HG03139 (cell line): Measurements from ENCODE around the gene DTL.

Source experiments
- ATAC-seq: cut with Tn5 transposase; IDR thresholded peaks from one replicate; pipeline ENCODE4 v1.9.1; 2021; ENCODE audit not compliant: unreplicated experiment

The DTL gene

DNA sequence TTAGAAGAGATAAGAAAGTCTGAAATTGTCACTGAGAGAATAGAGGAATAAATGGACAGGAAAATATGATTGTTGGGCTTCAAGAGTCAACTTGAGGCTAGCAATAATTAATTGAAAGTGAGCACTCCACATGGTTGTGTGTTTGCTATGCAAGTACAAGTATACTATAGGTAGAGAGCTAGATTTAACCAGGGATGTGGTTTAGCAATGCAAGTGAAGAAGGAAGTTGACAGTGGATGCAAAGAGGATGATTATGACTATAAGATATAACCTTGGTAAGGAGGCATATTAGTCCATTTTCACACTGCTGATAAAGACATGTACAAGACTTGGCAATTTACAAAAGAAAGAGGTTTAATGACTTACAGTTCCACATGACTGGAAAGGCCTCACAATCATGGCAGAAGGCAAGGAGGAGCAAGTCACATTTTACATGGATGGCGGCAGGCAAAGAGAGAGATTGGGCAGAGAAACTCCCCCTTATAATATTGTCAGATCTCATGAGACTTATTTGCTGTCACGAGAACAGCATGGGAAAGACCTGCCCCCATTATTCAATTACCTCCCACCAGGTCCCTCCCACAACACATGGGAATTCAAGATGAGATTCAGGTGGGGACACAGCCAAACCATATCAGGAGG, 47.3 kb downstream of the DTL start:
- no peak for ATAC-seq

DNA sequence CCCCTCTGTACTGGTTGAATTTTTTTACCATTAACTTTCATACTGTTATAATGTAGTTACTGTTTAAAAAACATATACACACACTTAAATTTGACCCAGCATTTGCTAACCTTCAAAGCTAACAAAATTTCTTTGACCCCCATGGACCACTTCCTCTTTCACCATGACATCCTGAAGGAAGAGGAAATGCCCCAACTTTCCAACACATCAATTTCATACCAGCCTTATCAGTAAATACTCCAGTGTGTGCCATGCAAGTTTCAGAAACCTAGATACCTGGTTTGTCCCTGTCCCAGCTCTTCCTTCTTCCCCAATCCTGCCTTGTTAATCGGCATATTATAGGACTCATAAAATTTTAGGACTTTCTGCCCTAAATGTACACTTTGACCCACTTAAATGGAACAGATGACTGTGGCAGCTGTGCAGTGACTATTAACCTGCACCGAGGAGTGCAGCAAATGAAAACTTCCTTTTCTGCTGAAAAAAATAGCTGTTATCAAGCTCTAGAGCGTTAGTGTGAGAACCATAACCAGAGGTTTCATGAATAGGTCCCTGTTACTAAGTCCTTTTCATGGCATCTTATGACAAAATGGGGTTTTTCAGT, 54.1 kb downstream of the DTL start:
- no peak for ATAC-seq

DNA sequence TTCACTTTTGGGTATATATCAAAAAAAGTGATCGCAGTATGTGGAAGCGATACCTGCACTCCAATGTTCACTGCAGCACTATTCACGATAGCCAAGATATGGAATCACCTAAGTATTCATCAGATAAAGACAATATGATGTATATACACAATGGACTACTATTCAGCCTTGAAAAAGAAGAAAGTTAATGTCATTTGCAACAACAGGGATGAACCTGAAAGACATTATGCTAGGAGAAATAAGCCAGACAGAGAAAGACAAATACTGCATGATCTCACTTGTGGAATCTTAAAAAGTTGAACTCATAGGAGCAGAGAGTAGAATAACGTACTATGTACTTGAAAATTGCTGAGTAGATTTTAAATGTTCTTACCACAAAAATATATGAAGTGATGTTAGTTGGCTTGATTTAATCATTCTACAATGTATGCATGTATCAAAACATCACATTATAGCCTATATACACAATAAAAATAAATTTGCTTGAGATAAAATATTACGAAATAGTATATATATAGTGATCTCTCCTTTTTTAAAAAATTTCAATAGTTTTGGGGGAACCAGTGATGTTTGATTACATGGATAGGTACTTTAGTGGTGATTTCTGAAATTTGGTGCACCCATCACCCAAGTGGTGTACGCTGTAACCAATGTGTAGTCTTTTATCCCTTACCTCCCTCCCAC, 56.0 kb downstream of the DTL start:
- no peak for ATAC-seq

DNA sequence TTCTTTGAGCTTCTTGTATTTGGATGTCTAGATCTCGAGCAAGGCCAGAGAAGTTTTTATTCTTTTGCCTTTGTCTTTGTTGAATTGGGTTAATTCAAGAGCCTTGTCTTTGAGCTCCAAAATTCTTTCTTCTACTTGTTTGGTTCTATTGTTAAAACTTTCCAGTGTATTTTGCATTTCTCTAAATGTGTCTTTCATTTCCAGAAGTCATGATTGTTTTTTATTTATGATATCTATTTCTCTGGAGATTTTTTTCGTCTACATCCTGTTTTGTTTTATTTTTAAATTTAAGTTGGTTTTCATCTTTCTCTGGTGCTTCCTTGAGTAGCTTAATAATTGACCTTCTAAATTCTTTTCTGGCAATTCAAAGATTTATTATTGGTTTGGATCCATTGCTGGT, 61.8 kb downstream of the DTL start:
- no peak for ATAC-seq

DNA sequence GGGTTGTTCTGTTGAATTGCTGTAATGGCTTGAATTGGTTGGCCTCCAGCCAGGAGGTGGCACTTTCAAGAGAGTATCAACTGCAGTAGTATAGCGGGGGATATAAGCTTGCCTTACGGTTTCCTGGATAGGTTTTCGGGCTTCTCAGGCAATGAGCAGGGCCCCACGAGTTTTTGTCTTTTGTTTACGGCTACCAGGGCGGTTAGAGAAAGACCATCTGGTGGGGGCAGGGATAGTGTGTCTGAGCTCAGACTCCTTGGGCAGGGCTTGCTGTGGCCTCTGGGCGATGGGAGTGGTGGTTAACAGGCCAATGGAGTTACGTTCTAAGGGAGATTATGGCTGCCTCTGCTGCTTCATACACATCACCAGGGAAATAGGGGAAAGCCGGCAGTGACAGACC, 62.8 kb downstream of the DTL start:
- ATAC-seq = no peak

DNA sequence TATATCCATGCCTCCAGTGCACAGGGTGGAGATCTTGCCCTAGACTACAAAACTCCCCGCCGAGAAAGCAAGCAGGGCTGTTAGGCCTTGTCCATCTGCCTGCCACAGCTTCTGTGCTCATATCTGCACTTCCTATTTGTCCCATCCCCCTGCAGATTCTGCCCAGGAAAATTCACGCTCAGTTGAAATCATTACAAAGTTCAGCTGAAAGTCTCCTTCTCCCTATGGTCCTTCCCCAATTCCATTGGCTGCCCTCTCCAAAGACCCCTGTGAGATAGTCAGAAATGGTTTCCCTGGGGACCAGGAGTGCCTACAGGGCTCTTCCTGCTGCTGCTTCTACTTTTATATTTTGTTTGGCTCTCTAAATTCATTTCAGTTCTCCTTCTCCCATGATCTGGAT, 63.2 kb downstream of the DTL start:
- no peak for ATAC-seq

DNA sequence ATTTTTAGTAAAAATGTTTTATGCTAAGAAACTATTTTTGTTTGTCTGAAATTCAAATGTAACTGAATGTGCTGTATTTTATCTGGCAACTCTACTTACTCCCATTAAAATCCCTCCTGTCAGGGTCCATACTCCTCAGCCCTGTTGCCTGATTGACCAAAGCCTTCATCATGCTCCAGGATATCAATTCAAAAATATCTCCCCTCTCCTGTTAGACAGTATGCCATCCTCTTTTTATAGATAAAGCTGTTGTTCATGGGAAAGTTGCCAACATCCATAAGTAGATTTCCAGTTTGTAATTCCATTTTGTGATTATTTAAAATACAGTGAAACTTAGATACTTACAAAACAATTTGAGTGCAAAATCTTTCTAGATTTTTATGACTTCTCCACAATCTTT, 65.7 kb downstream of the DTL start:
- ATAC-seq = no peak

DNA sequence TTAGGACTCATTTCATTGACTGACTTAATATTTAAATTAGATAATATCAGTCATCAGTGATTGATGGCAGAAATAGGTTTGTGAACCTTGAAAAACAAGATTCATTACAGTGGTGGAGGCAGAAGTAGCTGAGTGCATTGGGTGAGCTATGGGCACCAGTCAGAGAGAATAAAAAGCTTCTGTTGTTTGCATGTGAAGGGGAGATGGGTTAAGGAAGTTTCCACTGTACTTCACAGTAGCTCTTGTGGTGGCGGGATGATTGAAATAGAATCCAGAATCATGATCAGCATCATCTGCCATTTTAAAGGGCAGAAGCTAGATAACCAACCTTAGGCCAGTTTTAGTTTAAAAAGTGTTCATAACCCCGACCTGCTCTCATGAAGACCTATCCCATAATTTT, 66.2 kb downstream of the DTL start:
- ATAC-seq = no peak

DNA sequence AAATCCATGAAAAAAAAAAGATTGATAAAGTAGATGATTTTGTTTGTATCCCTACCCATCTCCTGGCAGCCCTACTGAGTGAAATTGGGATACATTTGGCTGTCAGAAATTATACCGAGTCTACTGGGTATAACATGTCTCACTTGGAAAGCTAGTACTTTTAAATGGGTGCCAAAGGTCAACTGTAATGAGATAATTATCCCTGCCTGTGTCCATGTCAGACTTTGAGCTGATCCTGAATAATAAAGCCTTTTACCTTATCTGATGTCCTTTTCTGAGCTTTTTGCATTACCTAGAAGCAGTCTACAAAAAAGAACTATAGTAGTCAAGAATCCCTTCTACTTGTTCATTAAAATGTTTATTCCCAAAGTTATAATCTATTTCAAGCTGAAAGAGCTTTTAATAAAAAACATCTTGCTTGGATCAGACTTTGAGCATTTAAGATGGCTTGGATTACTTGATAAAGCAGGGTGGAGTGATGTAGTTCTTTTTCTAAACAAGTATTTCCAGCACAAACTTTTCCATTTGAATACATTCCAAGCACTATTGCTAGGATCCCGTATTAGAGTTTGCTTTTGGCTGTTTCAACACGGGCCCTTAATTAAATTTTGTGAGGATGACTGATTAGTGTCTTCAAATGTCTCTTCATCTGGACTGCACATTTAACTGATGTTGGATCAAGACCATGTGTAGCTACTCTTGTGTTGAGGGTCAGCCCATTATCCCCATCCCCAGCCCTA, 69.2 kb downstream of the DTL start:
- no peak for ATAC-seq

DNA sequence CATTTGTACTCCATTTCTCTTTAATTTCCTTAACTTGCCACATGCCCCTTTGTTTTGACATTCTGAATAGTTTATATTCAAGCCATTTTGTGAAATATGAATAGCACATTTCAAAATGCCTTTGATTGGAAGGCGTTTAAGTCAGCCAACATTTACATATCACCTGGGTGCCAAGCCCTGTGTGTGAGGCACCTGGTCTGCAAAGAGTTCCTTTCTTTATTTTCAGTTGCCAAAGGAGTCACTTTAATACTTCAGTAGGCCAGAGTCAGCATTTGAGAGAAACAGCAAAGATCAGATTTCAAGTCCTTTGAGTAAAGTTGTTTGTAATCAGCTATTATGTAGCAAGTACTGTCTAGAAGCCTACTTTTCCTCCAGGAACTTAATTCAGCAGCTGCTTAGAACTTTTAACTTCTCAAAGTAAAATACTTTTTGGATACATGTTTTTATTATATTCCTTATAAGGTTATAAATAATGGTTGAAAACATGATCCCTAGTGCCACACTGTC, 70.8 kb downstream of the DTL start:
- no peak for ATAC-seq

DNA sequence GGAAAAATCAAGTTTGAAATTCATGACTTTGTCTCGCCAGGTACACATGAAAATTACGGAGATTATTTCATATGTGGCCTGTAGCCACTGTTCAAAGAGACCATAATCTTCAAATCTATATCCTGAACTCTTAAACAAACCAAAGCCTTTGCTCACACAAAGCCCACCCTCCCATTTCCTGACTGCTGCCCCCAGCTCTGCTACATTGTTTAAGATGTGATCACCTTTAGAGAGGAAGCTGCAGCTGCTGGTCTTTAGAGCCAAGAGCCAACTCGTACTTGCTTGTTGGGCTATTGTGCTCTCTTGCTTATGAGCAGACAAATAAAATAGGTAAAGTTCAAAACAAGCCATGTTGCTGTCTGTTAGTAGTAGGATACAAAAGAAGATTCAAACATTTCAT, 71.9 kb downstream of the DTL start:
- no peak for ATAC-seq

DNA sequence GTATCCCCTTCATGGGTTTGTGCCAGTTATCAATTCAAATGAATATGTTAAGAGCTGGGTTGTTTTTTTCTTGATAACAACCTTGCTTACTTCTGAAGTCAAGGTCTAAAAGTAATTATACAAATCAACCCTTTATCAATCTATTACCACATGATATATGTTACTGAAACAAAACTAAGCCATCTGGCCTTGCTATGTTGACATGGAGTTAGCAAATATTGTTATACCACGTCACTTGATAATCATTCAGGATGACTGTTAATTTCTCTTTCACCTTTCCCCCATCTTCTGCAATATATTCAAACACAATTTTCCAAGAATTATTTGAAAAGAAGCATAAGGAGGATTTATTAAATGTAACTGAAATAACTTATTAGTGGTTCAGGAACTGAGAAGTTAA, 72.6 kb downstream of the DTL start:
- no peak for ATAC-seq

DNA sequence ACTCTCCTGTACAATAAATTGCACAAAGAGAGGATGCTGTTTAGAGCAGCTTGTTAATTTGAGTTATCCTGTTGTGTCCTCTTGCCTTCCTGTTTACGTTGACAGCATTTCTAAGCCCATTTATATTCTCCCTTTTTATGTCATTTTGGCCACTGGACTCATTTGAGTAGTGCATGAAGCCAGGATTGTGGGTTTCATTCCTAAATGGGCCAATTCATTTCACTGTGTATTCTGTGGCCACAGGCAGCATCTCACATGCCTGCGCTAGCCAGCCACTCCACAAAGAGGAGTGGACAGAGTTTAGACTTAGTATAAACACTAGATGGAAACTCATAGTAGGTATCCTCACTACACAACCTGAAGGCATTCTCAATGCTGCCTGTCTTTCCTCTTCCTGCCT, 73.4 kb downstream of the DTL start:
- ATAC-seq = no peak

DNA sequence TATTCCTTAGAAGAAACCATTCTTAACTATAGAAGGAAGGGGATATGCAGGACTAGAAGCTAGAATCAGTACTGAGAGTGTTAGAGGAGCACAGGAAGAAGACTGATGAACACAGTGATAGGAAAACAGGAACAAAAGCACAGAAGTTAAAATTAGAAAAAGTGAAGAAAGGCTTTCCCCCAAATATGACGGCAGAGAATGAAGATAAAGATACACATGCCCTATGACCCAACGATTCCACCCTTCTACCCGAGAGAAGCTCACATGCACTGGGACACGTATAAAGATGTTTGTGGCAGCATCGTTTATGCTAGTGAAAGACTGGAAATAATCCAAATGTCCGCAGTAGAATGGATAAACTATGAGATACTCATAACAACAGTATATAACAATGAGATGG, 74.2 kb downstream of the DTL start:
- ATAC-seq = no peak

DNA sequence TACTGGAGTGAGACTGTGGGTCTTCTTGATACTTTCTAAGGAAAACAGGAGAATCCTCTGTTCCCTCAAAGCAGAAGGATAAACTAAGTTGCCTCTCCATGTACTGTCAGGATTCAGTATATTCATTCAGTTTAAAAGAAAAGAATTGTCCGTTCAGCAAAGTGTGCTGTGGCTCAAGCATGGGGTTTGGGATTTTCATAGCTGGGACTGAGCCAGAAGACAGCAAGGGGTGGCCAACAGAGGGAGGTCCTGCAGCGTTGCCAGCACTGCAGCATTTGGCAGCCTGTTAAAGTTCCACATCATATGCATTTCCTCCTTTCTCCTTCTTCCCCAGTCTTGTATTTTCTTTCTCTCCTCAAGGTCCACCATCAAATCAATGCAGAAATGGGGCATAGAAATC, 75.1 kb downstream of the DTL start:
- ATAC-seq = no peak

DNA sequence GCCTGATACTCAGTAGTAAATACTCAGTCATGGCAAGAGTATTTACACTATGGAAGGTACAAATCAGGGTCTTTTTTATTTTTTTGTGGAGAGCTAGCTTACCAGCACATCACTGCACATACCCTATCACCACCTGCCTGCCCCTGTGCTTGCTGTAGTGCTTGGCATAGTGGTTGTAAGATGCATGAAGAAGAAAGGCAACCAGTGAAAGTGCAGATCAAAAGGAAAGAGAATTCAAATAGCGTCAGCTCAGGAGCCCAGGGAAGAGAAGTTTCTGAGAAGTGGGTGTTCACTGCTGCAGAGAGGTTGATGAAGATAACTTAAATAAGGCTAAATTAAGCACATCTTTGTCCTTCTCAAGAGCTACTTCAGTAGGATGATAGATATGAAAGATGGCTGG, 76.0 kb downstream of the DTL start:
- no peak for ATAC-seq

DNA sequence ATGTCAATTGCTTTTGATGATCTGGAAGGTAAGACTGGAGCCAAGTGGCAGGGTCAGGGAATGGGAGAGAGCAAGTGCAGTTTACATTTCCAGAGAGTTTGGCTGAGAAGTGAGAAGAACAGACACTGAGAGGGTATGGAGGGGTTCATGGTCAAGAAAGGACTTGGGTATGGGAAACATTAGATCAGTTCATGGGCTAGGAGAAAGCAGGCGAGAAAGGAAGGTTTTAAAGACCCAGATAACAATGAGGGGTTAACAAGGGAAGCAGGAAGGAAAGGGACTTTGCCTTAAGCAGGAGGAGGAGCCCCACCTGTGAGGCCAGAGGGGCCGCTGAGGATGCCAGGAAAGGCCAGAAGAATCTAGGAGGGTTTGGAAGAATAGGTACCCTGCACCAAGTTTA, 78.2 kb downstream of the DTL start:
- ATAC-seq = no peak

DNA sequence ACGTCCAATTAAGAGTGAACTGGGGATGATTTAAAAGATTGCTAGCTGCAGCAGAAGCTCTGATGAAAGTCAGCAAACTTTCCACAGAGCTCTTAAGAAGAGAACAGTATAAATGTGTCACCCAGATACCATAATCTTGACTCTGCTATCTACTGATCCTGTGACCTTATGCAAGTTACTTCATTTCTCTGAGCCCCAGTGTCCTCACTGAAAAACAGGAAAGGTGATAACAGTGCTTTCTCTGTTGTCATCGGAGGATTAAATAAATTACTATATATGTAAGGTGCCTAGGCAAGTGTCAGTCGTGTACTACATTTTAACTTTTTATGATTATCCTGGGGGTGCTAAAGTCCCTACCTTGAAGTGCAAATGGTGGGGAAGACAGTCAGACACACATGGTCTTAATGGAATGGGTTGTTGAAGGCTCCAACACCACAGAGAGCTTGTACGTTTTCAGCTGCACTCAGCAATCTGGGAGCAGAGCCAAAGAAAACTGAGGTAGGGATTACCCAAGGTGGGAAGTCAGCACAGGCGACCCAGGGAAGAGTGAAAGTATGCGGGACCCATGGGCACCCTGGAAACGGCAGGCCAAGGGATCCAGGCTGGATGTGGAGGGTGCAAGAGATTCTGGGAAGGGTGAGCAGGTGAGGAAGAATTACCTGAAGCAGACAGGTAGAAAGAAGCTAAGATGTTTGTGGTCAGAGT, 82.8 kb downstream of the DTL start:
- no peak for ATAC-seq

DNA sequence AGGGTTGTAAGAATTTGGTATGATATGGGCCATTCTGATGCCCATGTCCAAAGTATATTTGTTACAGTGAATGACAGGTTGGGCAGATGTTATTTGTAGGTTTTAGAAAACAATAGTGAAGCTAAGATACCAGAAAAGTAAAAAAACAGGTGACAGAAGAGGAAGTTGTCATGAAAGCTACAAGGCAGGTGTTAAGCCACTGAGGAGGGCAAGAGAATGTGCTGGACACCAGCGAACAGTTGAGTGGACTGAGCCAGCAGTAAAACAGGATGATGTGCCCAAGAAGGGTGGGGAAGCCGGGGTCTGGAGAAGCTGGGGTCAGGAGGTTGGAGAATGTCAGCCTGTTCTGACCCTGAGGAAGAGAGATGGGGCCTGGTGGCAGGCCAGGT, 83.3 kb downstream of the DTL start:
- no peak for ATAC-seq

DNA sequence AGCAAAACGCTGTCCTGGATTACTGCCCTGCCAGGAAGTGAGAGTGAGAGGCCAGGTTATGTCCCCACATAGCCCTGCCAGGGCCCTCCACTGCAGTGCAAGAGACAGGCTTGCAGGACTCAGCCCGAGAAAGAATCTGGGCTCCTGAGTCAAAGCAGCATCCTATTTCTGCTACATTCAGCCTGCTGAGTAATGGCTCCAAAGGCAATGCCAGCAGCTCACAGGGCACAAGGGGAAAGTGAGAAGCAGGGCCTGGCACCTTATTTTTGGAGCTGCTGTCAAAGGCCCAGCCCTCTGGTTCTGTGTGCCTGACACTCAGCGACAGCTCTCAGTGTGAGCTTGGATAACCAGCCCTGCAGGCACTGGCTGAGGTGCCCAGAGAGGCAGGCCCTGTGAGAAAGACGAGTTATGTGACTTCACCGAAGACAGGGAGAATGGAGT, 83.9 kb downstream of the DTL start:
- ATAC-seq = no peak

DNA sequence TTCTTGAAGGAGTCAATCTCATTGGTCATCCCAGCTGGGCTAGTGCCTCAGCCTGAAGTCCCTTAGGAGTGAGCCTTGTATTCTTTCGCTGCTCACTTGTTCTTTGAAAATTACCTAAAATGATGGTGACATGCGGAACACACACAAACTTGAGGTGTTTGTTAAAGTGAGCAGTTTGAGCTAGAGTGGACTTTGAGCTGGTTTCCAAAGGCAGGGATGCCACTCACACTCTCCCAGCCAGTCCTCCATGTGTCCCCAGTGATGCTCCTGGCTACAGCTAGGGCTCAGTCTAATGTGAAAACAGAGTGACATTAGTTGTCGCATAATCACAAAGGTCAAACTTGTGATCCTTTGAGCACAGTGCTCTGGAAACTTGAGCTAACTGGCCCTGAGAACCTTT, 84.3 kb downstream of the DTL start:
- ATAC-seq = no peak
